HG02571 (cell line): ENCODE data around the gene KRTAP10-2.

Experiments
- ATAC-seq: cut with Tn5 transposase; IDR thresholded peaks from one replicate; pipeline ENCODE4 v1.9.1; 2021; ENCODE audit warnings: mild to moderate bottlenecking, moderate library complexity; ENCODE audit not compliant: unreplicated experiment

KRTAP10-2 gene

DNA sequence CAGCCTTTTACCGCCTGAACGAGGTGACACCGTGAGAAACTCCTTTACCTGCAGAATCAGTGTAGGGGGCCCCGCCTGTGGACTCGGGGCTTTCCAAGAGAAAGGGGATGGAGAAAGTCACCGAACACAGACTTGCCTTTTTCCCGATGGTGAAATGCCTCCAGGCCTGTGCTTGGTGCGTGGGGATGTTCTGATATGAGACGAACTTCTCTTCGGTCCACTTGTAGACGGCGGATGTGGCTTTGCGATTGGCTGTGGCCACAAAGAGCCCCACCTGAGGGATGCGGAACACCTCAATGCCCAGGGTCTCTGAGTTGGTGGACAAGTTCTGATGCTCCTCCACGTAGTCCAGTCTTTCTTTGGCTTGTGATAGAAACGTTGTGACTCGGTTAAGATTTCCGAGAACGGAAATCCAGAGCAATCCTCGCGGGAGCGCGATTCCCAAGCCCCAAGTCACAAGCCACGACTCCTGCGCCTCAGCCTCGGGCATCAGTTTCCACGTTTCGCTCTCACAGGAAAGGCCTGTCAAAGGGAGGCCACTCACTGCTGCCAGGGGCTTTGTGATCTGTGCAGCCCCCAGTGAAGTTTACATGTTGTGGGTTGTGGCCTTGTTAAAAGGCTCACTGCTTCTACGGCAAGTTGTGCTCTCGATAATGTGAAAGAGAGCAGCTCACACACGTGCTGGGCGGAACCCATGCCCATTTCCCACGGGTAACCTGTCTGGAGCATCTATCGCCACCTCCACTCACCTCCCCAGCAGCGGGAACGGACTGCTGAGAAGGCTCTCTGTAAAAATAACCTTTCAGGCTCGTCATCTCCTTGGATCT is 23.9 kb downstream of the KRTAP10-2 start:
- no peak for ATAC-seq

GRCh38 chr21:44526096-44526997 is 25.0 kb downstream of the KRTAP10-2 start:
- ATAC-seq, result no peak

DNA sequence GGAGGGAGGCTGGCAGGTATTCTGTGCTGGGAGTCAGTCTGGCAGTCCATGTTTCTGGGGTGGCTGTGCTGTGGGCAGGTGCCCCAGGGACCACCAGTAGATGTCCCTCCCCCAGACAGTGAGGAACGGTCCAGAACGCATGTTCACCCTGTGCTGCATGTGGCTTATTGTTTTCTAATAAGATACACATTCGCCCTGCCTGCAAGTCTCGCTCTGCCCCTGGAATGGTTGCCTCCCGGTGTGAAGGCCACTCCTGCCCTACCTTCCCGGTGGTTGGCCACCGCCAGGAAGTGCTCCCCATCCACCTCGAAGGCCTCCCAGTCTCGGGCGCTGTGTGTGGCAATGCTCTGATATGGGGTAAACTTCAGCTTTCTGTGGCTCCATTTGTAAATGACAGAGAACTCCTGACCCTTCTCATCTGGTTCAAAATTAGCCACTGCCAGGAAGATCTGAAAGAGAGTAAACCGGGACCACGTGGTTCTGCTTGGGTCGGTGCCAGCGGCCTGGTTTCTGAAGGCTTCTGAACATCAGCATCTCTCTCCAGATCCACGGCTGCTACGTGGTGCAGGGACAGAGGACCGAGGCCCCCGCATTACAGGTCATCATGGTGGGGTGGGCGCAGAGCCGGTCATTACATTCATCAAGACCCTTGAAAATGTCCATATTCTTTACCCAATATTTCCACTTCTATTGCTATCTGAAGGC is 25.8 kb downstream of the KRTAP10-2 start:
- no peak for ATAC-seq

- ATAC-seq, result no peak
Measured at GRCh38 chr21:44524414-44525371, 26.6 kb downstream of the KRTAP10-2 start.

DNA sequence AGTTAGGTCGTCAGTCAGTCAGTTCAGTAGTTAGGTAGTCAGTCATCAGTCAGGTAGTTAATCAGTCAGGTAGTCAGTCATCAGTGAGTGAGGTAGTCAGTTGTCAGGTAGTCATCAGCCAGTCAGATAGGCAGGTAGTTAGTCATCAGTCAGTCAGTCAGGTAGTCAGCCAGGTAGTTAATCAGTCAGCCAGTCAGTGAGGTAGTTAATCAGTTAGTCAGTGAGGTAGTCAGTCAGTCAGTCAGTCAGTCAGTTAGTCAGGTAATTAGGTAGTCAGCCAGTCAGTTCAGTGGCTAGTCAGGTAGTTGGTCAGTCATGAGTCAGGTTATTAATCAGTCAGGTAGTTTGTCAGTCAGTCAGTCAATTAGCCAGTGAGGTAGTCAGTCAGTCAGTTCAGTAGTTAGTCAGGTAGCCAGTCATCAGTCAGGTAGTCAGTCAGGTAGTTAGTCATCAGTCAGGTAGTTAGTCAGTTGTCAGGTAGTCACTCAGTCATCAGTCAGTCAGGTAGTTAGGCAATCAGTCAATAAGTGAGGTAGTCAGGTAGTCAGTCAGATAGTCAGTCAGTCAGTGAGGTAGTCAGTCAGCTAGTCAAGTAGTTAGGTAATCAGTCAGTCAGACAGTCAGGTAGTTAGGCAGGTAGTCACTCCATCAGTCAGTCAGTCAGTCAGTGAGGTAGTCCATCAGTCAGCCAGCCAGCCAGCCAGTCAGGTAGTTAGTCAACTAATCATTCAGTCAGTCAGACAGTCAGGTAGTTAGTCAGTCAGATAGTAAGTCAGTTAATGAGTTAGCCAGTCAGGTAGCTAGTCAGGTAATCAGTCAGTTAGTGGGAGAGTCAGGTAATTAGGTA is 27.5 kb downstream of the KRTAP10-2 start:
- ATAC-seq, result no peak

DNA sequence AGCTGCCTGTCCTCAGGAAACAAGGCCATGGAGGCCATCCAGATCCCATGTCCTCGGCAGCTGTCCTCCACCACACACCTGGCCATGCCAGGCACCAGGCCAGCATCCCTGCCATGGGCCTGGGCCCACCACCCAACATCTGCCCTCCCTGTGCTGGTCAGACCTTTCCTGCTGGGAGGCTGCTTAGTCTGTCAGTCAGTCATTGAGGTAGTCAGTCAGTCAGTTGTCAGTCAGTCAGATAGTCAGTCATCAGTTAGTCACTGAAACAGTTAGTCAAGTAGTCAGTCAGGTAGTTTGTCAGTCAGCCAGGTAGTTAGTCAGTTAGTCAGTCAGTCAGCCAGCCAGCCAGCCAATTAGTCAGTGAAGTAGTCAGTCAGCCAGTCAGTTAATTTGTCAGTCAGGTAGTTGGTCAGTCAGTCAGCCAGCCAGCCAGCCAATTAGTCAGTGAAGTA is 28.5 kb downstream of the KRTAP10-2 start:
- no peak for ATAC-seq

GRCh38 chr21:44521928-44522752 is 29.2 kb downstream of the KRTAP10-2 start:
- no peak for ATAC-seq

- no peak for ATAC-seq
Measured at GRCh38 chr21:44521301-44521927, 29.9 kb downstream of the KRTAP10-2 start.

- no peak for ATAC-seq
Measured at GRCh38 chr21:44520326-44521300, 30.7 kb downstream of the KRTAP10-2 start.

DNA sequence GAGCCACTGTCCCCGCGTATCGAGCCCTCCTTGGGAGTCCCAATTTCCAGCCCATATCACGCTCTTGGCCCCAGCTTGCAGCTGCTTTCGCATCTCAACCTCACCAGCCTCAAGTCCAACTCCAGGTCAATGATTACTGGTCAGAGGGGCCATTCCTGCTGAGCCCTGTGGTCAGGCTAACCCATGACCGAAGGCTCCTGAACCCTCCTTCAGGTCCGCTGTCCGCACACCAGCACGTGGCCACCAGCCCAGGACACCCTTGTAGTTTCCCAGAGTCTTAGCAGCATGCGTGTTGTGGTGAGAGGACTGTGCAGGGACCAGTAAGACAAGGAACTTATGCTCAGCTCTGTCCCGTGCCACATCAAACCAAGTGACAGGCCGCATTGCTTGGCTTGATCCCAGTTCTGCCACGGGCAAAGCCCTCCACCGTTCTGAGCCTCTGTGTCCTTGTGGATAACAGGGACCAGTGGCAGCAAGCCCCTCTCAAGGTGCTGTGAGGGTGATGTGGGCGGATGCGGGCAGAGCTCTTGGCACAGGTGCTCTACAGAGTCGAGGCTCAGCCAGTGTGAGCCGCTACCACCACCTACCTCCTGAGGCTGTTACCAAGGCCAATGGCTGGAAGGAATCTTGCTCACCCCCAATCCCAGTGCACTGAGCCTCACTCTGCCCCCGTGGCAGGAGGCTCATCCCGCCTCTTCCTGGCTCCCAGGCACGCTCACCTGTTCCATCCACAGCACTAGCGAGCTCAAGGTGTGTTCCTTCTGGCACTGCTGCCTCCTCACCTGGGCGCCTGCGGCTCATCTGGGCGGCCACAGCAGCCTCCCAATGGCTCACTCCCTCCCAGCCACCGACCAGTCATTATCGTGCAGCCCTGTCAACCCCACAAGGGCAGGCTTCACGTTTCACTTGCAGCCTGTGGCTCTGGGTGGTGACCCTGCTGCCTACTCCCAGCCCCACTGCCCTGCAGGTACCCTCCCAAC is 31.7 kb downstream of the KRTAP10-2 start:
- ATAC-seq, result no peak

- ATAC-seq, result no peak
Measured at GRCh38 chr21:44518686-44519085, 32.6 kb downstream of the KRTAP10-2 start.

GRCh38 chr21:44517175-44517899 is 34.0 kb downstream of the KRTAP10-2 start:
- ATAC-seq, result peak; percentile 65

DNA sequence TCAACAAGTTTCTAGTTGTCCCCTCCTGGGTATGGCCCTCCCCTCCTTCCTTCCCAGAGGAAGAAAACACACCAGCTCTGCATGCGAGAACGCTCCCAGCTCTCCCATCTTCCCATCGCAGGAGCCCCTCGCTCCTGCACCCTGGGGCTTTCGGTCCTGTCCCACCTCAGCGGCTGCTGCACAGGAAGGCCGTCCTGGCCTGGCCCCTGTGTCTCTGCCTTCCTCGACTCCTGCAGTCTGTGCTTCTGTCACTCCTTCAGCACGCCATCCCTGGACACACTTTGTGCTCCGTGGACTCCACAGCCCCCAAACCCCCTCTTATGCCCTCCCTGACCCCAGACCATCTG is 34.5 kb downstream of the KRTAP10-2 start:
- no peak for ATAC-seq

GRCh38 chr21:44516342-44516741 is 35.0 kb downstream of the KRTAP10-2 start:
- ATAC-seq, result no peak
